ENCODE measurements around the gene TXK. TPM values are rescaled to one million over a fixed set of nuclear protein-coding genes. Genes with fewer than 3 reads are reported as not detected.

TXK gene
- polyA plus RNA-seq, 1 of the 3 experiments (the other 2 are of a cell fraction) = 0.61 TPM

DNA sequence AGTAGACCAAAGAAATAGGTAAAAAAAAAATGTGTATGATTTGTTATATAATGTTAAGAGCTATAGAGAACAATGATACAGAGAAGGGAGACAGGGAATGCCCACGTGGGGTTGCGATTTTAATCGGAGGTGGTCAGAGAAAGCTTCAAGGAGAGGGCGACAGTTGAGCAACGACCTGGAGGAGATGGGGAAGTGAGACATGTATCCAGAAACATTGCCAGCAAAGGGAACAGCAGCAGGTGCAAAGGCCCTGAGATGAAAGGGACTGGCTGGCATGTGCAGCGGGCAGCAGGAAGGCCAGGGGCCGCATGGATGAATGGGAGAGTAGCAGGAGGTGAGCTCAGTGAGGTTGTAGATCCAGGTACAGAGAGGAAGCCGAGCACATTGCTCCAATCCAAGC lies 84.6 kb downstream of the TXK start:
- Histone ChIP-seq H3K9ac (no peak overlapping the region), H3F3A (replicated peaks; ENCODE audit: insufficient read depth) (no peaks in the 10 kb centered on the region), H3K36me3 (replicated peaks in 1 of 2; ENCODE audit: control insufficient read depth in 1 of 2, insufficient read depth in 2 of 2, low read length in 1 of 2) (no peaks in the 10 kb centered on the region), H3K4me1 (ENCODE audit: control insufficient read depth in 1 of 2, insufficient read depth in 2 of 2, low read depth in 1 of 2, low read length in 1 of 2) (peaks cover 0 to 8% of the 10 kb centered on the region in 2 experiments; a peak in 1 of 4 replicates), H3K27ac (ENCODE audit: low read depth in 2 of 2, low read length in 1 of 2) (no peak overlapping the region), H3K79me2 (ENCODE audit: insufficient read depth) (no peaks in the 10 kb centered on the region), H4K20me1 (ENCODE audit: insufficient read depth) (no peaks in the 10 kb centered on the region), H2AFZ (ENCODE audit: low read depth) (no peak overlapping the region), H3K9me3 (no peaks in the 10 kb centered on the region), H3K27me3 (ENCODE audit: insufficient read depth) (no peaks in the 10 kb centered on the region), H3K4me2 (no peak overlapping the region), H3K4me3 (ENCODE audit: low read depth in 2 of 2, low read length in 1 of 2) (no peak overlapping the region), H3K9me2 (no peaks in the 10 kb centered on the region)
- ChIA-PET CTCF (interaction anchor here (0.8 to 3.1 kb wide), 4 partner anchors 8 to 37 kb away, joined by 3 to 11 read pairs (median 4); no protein-coding TSS in a partner anchor), POLR2A (no interaction called here)
- 70% methylated on average over 8 of the region's 8 CpGs for WGBS (ENCODE audit: low lambda C conversion rate)
- DNase-seq = no peak
- TF ChIP-seq FOXM1 (IDR thresholded peaks at IDR 0.05; ENCODE audit: low read depth) (no peak), FOXJ3 (CRISPR knock-in tag; IDR thresholded peaks at IDR 0.05) (no peak), RAD21 (IDR thresholded peaks at IDR 0.05; ENCODE audit: low read length) (no peak), RXRA (IDR thresholded peaks at IDR 0.05; ENCODE audit: borderline replicate concordance, low read depth) (no peak), NFIC (IDR thresholded peaks at IDR 0.05; ENCODE audit: borderline replicate concordance) (no peak), NRF1 (IDR thresholded peaks at IDR 0.05; ENCODE audit: low read depth, low read length) (no peak)

- CTCF ChIA-PET = interaction anchor here (1.3 to 2.7 kb wide), 3 partner anchors 14 to 39 kb away, joined by 3 to 11 read pairs (median 6); no protein-coding TSS in a partner anchor
- TF ChIP-seq POLR2AphosphoS5 (IDR thresholded peaks at IDR 0.05; ENCODE audit: low read depth, low read length) (no peak), NRF1 (IDR thresholded peaks at IDR 0.05; ENCODE audit: low read depth, low read length) (no peak), EZH2phosphoT487 (IDR thresholded peaks at IDR 0.05; ENCODE audit: borderline replicate concordance, low read depth) (no peak), MXI1 (IDR thresholded peaks at IDR 0.05; ENCODE audit: low read depth, low read length) (no peak), FOXJ3 (CRISPR knock-in tag; IDR thresholded peaks at IDR 0.05) (no peak), FOSL2 (IDR thresholded peaks at IDR 0.05; ENCODE audit: borderline replicate concordance, low read depth) (no peak), ELF1 (IDR thresholded peaks at IDR 0.05) (no peak), FOXM1 (IDR thresholded peaks at IDR 0.05; ENCODE audit: low read depth) (no peak), SIN3A (IDR thresholded peaks at IDR 0.05; ENCODE audit: borderline replicate concordance, low read depth, low read length) (no peak), RXRA (IDR thresholded peaks at IDR 0.05; ENCODE audit: borderline replicate concordance, low read depth) (no peak), GABPA (IDR thresholded peaks at IDR 0.05; ENCODE audit: low read depth) (no peak), TAF1 (IDR thresholded peaks at IDR 0.05; ENCODE audit: borderline replicate concordance, low read depth, low read length) (no peak), MAX (IDR thresholded peaks at IDR 0.05; ENCODE audit: low read depth) (no peak)
- TF ChIP-seq, protein P1, sequence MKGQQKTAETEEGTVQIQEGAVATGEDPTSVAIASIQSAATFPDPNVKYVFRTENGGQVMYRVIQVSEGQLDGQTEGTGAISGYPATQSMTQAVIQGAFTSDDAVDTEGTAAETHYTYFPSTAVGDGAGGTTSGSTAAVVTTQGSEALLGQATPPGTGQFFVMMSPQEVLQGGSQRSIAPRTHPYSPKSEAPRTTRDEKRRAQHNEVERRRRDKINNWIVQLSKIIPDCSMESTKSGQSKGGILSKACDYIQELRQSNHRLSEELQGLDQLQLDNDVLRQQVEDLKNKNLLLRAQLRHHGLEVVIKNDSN (IDR thresholded peaks at IDR 0.05; ENCODE audit: borderline replicate concordance, low read depth) = no peak
- TF ChIP-seq, protein P2, sequence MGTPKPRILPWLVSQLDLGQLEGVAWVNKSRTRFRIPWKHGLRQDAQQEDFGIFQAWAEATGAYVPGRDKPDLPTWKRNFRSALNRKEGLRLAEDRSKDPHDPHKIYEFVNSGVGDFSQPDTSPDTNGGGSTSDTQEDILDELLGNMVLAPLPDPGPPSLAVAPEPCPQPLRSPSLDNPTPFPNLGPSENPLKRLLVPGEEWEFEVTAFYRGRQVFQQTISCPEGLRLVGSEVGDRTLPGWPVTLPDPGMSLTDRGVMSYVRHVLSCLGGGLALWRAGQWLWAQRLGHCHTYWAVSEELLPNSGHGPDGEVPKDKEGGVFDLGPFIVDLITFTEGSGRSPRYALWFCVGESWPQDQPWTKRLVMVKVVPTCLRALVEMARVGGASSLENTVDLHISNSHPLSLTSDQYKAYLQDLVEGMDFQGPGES (IDR thresholded peaks at IDR 0.05; ENCODE audit: low read depth, low read length) = no peak
- TF ChIP-seq, protein P3, sequence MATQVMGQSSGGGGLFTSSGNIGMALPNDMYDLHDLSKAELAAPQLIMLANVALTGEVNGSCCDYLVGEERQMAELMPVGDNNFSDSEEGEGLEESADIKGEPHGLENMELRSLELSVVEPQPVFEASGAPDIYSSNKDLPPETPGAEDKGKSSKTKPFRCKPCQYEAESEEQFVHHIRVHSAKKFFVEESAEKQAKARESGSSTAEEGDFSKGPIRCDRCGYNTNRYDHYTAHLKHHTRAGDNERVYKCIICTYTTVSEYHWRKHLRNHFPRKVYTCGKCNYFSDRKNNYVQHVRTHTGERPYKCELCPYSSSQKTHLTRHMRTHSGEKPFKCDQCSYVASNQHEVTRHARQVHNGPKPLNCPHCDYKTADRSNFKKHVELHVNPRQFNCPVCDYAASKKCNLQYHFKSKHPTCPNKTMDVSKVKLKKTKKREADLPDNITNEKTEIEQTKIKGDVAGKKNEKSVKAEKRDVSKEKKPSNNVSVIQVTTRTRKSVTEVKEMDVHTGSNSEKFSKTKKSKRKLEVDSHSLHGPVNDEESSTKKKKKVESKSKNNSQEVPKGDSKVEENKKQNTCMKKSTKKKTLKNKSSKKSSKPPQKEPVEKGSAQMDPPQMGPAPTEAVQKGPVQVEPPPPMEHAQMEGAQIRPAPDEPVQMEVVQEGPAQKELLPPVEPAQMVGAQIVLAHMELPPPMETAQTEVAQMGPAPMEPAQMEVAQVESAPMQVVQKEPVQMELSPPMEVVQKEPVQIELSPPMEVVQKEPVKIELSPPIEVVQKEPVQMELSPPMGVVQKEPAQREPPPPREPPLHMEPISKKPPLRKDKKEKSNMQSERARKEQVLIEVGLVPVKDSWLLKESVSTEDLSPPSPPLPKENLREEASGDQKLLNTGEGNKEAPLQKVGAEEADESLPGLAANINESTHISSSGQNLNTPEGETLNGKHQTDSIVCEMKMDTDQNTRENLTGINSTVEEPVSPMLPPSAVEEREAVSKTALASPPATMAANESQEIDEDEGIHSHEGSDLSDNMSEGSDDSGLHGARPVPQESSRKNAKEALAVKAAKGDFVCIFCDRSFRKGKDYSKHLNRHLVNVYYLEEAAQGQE (IDR thresholded peaks at IDR 0.05; ENCODE audit: low read depth, low read length) = no peak
- TF ChIP-seq, protein P4, sequence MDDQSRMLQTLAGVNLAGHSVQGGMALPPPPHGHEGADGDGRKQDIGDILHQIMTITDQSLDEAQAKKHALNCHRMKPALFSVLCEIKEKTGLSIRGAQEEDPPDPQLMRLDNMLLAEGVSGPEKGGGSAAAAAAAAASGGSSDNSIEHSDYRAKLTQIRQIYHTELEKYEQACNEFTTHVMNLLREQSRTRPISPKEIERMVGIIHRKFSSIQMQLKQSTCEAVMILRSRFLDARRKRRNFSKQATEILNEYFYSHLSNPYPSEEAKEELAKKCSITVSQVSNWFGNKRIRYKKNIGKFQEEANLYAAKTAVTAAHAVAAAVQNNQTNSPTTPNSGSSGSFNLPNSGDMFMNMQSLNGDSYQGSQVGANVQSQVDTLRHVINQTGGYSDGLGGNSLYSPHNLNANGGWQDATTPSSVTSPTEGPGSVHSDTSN (IDR thresholded peaks at IDR 0.05) = no peak
- Histone ChIP-seq H3K9ac (no peak overlapping the region), H3K4me2 (no peak overlapping the region), H2AFZ (ENCODE audit: low read depth) (no peak overlapping the region), H3K79me2 (ENCODE audit: insufficient read depth) (no peaks in the 10 kb centered on the region), H3K4me1 (ENCODE audit: control insufficient read depth in 1 of 2, insufficient read depth in 2 of 2, low read depth in 1 of 2, low read length in 1 of 2) (peaks cover 0 to 8% of the 10 kb centered on the region in 2 experiments; a peak in 1 of 4 replicates), H4K20me1 (ENCODE audit: insufficient read depth) (no peaks in the 10 kb centered on the region), H3F3A (replicated peaks; ENCODE audit: insufficient read depth) (no peaks in the 10 kb centered on the region), H3K4me3 (ENCODE audit: low read depth in 2 of 2, low read length in 1 of 2) (no peak overlapping the region), H3K9me3 (no peaks in the 10 kb centered on the region), H3K9me2 (no peaks in the 10 kb centered on the region), H3K27me3 (ENCODE audit: insufficient read depth) (no peaks in the 10 kb centered on the region), H3K27ac (ENCODE audit: low read depth in 2 of 2, low read length in 1 of 2) (no peak overlapping the region), H3K36me3 (replicated peaks in 1 of 2; ENCODE audit: control insufficient read depth in 1 of 2, insufficient read depth in 2 of 2, low read length in 1 of 2) (no peaks in the 10 kb centered on the region)
- DNase-seq = peak; percentile 8
- WGBS (ENCODE audit: low lambda C conversion rate) = 100% methylated on average over 1 of the region's 1 CpG
- POLR2A ChIA-PET = no interaction called here
Measured at GRCh38 chr4:48047896-48048295, 86.2 kb downstream of the TXK start.
